IMR-90 (cell line): ENCODE results near the gene XPR1. TPM values are rescaled to one million over a fixed set of nuclear protein-coding genes. Genes with fewer than 3 reads are reported as not detected.

Experiments used
- ATAC-seq: fragments of 200-7000 bp; cut with Tn5 transposase; 2 replicates; pipeline ENCODE4 v1.9.1; 2020; ENCODE audit warnings: low read depth, mild to moderate bottlenecking, moderate library complexity
- BruUV-seq: library from RNA; stranded (reverse); fragments of 400-500 nt; replicated peaks from 2 replicates; lab custom pipeline; 2021; lab: Mats Ljungman, UMichigan
- CTCF ChIA-PET: fragments of 300-600 bp; formaldehyde crosslinking; extraction: SDS; loops from one replicate; lab custom pipeline; 2021; ENCODE audit warnings: antibody characterized with exemption; lab: Yijun Ruan, JAX
- POLR2A ChIA-PET: fragments of 300-600 bp; sonication (Branson Sonifier 250); formaldehyde crosslinking; loops from one replicate; lab custom pipeline; 2022; ENCODE audit warnings: antibody characterized with exemption; ENCODE audit not compliant: unreplicated experiment; lab: Charles Lee
- DNase-seq: peaks from one replicate; pipeline ENCODE4 v3.0.0; 2013
- H2AFZ ChIP-seq: replicated peaks from 2 replicates; pipeline ENCODE3; 2013; ENCODE audit warnings: low read length, mild to moderate bottlenecking; ENCODE audit not compliant: poor library complexity
- H2AK5ac ChIP-seq: 2 replicates; pipeline ENCODE4 v1.6.1; 2013; ENCODE audit warnings: low read depth, low read length, inconsistent platforms
- H2AK9ac ChIP-seq: replicated peaks from 2 replicates; pipeline ENCODE3; 2013; ENCODE audit warnings: mild to moderate bottlenecking, low read depth, low read length, moderate library complexity; ENCODE audit not compliant: poor library complexity
- H2BK120ac ChIP-seq: 2 replicates; pipeline ENCODE4 v1.6.1; 2013; ENCODE audit warnings: low read depth, low read length, inconsistent platforms
- H2BK15ac ChIP-seq: 3 replicates; pipeline ENCODE4 v1.6.1; 2013; ENCODE audit warnings: low read depth, low read length, inconsistent platforms
- H2BK20ac ChIP-seq: 2 replicates; pipeline ENCODE4 v1.6.1; 2013; ENCODE audit warnings: low read depth, mild to moderate bottlenecking, inconsistent platforms, low read length, moderate library complexity
- H2BK5ac ChIP-seq: 2 replicates; pipeline ENCODE4 v1.6.1; 2013; ENCODE audit warnings: mild to moderate bottlenecking, low read depth, low read length, inconsistent platforms; ENCODE audit not compliant: poor library complexity, severe bottlenecking
- H3K14ac ChIP-seq: replicated peaks from 2 replicates; pipeline ENCODE4 v1.6.1; 2013; ENCODE audit warnings: low read depth, low read length, inconsistent platforms
- H3K18ac ChIP-seq: 2 replicates; pipeline ENCODE4 v1.6.1; 2013; ENCODE audit warnings: low read depth, low read length, control low read depth
- H3K23ac ChIP-seq: 2 replicates; pipeline ENCODE4 v1.6.1; 2013; ENCODE audit warnings: low read depth, low read length, inconsistent platforms
- H3K27ac ChIP-seq: 2 replicates; pipeline ENCODE4 v1.5.1; 2013; ENCODE audit warnings: mild to moderate bottlenecking, control low read depth, low read length; ENCODE audit not compliant: insufficient read depth
- H3K27me3 ChIP-seq: 2 replicates; pipeline ENCODE4 v1.6.1; 2013; ENCODE audit warnings: low read length; ENCODE audit not compliant: control insufficient read depth, insufficient read depth
- H3K36me3 ChIP-seq: 2 replicates; pipeline ENCODE4 v1.6.1; 2013; ENCODE audit warnings: low read length, mixed read lengths; ENCODE audit not compliant: control insufficient read depth, insufficient read depth
- H3K4ac ChIP-seq: 2 replicates; pipeline ENCODE4 v1.6.1; 2013; ENCODE audit warnings: low read depth, low read length, inconsistent platforms
- H3K4me1 ChIP-seq: 2 replicates; pipeline ENCODE4 v1.6.1; 2013; ENCODE audit warnings: low read length, mixed read lengths; ENCODE audit not compliant: control insufficient read depth, insufficient read depth
- H3K4me2 ChIP-seq: 2 replicates; pipeline ENCODE4 v1.6.1; 2013; ENCODE audit warnings: low read depth, mild to moderate bottlenecking, control low read depth, low read length, moderate library complexity
- H3K4me3 ChIP-seq: 2 replicates; pipeline ENCODE4 v1.5.1; 2013; ENCODE audit warnings: low read depth, mild to moderate bottlenecking, control low read depth, low read length, moderate library complexity; ENCODE audit not compliant: insufficient read depth
- H3K56ac ChIP-seq: 2 replicates; pipeline ENCODE4 v1.6.1; 2013; ENCODE audit warnings: low read length, inconsistent platforms; ENCODE audit not compliant: insufficient read depth; ENCODE audit errors: extremely low read depth
- H3K79me1 ChIP-seq, 2 experiments: 2 replicates each; pipeline ENCODE4 v1.6.1; 2013; ENCODE audit warnings: low read length in 2 of 2, inconsistent platforms in 1 of 2, low read depth in 1 of 2
- H3K9ac ChIP-seq: 2 replicates; pipeline ENCODE4 v1.6.1; 2013; ENCODE audit warnings: low read depth, low read length, control low read depth
- H3K9me1 ChIP-seq: 2 replicates; pipeline ENCODE4 v1.6.1; 2013; ENCODE audit warnings: low read length, inconsistent platforms; ENCODE audit not compliant: insufficient read depth
- H3K9me3 ChIP-seq: 2 replicates; pipeline ENCODE4 v1.6.1; 2013; ENCODE audit warnings: low read length; ENCODE audit not compliant: control insufficient read depth, insufficient read depth
- H4K20me1 ChIP-seq: 2 replicates; pipeline ENCODE4 v1.6.1; 2013; ENCODE audit warnings: low read length, inconsistent platforms; ENCODE audit not compliant: insufficient read depth
- H4K5ac ChIP-seq: 2 replicates; pipeline ENCODE4 v1.6.1; 2013; ENCODE audit warnings: mild to moderate bottlenecking, low read depth, low read length, control low read depth
- H4K8ac ChIP-seq, 2 experiments: 2 replicates each; pipeline ENCODE4 v1.6.1; 2013; ENCODE audit warnings: low read depth in 2 of 2, low read length in 2 of 2, control low read depth in 1 of 2, inconsistent platforms in 1 of 2
- H4K91ac ChIP-seq: 2 replicates; pipeline ENCODE4 v1.6.1; 2013; ENCODE audit warnings: low read depth, low read length, inconsistent platforms; ENCODE audit not compliant: insufficient read depth
- BHLHE40 ChIP-seq: fragments of 150-350 bp; IDR thresholded peaks from 2 replicates; pipeline ENCODE4 v1.6.1; 2016; ENCODE audit warnings: mild to moderate bottlenecking, low read depth, low read length
- CEBPB ChIP-seq: IDR thresholded peaks from 2 replicates; pipeline ENCODE4 v1.6.1; 2012; ENCODE audit warnings: low read depth, low read length, improper control_type of control experiment
- MAZ ChIP-seq: IDR thresholded peaks from 2 replicates; pipeline ENCODE4 v1.6.1; 2012; ENCODE audit warnings: low read depth, mild to moderate bottlenecking, low read length, improper control_type of control experiment, moderate library complexity, borderline replicate concordance
- MXI1 ChIP-seq: IDR thresholded peaks from 2 replicates; pipeline ENCODE4 v1.6.1; 2012; ENCODE audit warnings: low read depth, mild to moderate bottlenecking, low read length, moderate library complexity, borderline replicate concordance
- NFE2L2 ChIP-seq: fragments of 150-350 bp; IDR thresholded peaks from 2 replicates; pipeline ENCODE4 v1.6.1; 2016; ENCODE audit warnings: low read depth, mild to moderate bottlenecking, low read length
- RAD21 ChIP-seq: IDR thresholded peaks from 2 replicates; pipeline ENCODE4 v1.6.1; 2012; ENCODE audit warnings: low read length, improper control_type of control experiment
- WGBS, 2 experiments: methylation state at CpG; one replicate each; pipeline versions ENCODE4 v1.1.5 to v1.1.7; 2013; ENCODE audit warnings: missing lambda C conversion rate in 2 of 2; ENCODE audit not compliant: insufficient read length in 1 of 2; ENCODE audit errors: extremely low coverage in 2 of 2; 5-methylcytosine and 5-hydroxymethylcytosine counted together
- dilution Hi-C: fragments of 300-500 bp; cut with HindIII; formaldehyde crosslinking; loops from one replicate; pipeline ENCODE4 v1.14.3; 2018; ENCODE audit warnings: low sequenced_read_pairs; ENCODE audit not compliant: unreplicated experiment
- in situ Hi-C: fragments of 300-500 bp; cut with MboI; formaldehyde crosslinking; loops from 3 replicates; pipeline ENCODE4 v1.14.3; 2019; ENCODE audit warnings: low sequenced_read_pairs, inconsistent platforms, mixed read lengths
- intact Hi-C: fragments of 100-400 bp; cut with micrococcal nuclease; formaldehyde crosslinking; loops from 2 replicates; pipeline ENCODE4 v1.10.0; 2022
- polyA plus RNA-seq, 3 experiments: library from polyadenylated mRNA; depleted of rRNA; stranded (reverse); fragments of >200 nt; gene quantifications; 2 replicates each; pipeline ENCODE4 v1.2.3, GENCODE V29; 2012; ENCODE audit warnings: low replicate concordance in 1 of 3
- total RNA-seq: library from RNA; depleted of rRNA; stranded (reverse); fragments of >200 nt; gene quantifications from 2 replicates; pipeline ENCODE4 v1.2.3, GENCODE V29; 2012

XPR1 gene
- total and polyA plus RNA-seq, 2 of the 4 experiments (the other 2 are of a cell fraction) = 11.8 to 25.1 TPM

GRCh38 chr1:180598333-180598974 lies 33.4 kb upstream of the XPR1 start:
- Histone ChIP-seq H3K27ac (no peak overlapping the region), H2AK5ac (no peak overlapping the region), H2BK120ac (no peak overlapping the region), H3K9me3 (no peaks in the 10 kb centered on the region), H3K9me1 (no peaks in the 10 kb centered on the region), H3K56ac (no peak overlapping the region), H4K8ac (no peak overlapping the region), H3K4me1 (no peaks in the 10 kb centered on the region), H2AFZ (no peak overlapping the region), H3K14ac (no peak overlapping the region), H3K4me3 (no peak overlapping the region), H3K27me3 (no peaks in the 10 kb centered on the region), H4K20me1 (no peaks in the 10 kb centered on the region), H2AK9ac (no peak overlapping the region), H2BK5ac (no peak overlapping the region), H3K79me1 (no peaks in the 10 kb centered on the region), H3K18ac (no peak overlapping the region), H3K9ac (no peak overlapping the region), H3K36me3 (no peaks in the 10 kb centered on the region), H3K4me2 (no peak overlapping the region), H4K91ac (no peak overlapping the region), H3K23ac (no peak overlapping the region), H2BK20ac (no peak overlapping the region), H4K5ac (no peak overlapping the region), H3K4ac (no peak overlapping the region), H2BK15ac (no peak overlapping the region)
- DNase-seq = no peak
- dilution Hi-C loops (no loop called here), intact Hi-C loops (no loop called here), in situ Hi-C loops (no loop called here)
- TF ChIP-seq RAD21 (no peak), BHLHE40 (no peak), CEBPB (no peak), NFE2L2 (no peak), MAZ (no peak), MXI1 (no peak)
- ATAC-seq = no peak
- POLR2A ChIA-PET = no interaction called here
- CTCF ChIA-PET = no interaction called here
- no CpG with 5 or more reads among the region's 6 CpGs for WGBS, 2 experiments
- no TSS peak for BruUV-seq
